ENCODE data around the gene ZNF8. TPM values are rescaled to one million over a fixed set of nuclear protein-coding genes. Genes with fewer than 3 reads are reported as not detected.

ZNF8 gene
- total and polyA plus RNA-seq, 2 of the 4 experiments (the other 2 are of a cell fraction), result 2.1 to 3.9 TPM

- no peak overlapping the region for H2BK5ac ChIP-seq (ENCODE audit: low read depth, low read length, poor library complexity, severe bottlenecking)
- no peak overlapping the region for H3K4ac ChIP-seq (ENCODE audit: low read depth, low read length)
- no peak overlapping the region for H4K8ac ChIP-seq (ENCODE audit: low read depth in 2 of 2, low read length in 2 of 2)
- DNase-seq (no peak), ATAC-seq (ENCODE audit: low read depth) (no peak)
- no peaks in the 10 kb centered on the region for H3K4me1 ChIP-seq (ENCODE audit: control insufficient read depth, insufficient read depth, low read length)
- no peak overlapping the region for H3K56ac ChIP-seq (ENCODE audit: extremely low read depth, insufficient read depth, low read length)
- no peak overlapping the region for H3K4me3 ChIP-seq (ENCODE audit: insufficient read depth, low read depth, low read length)
- no peak overlapping the region for H3K14ac ChIP-seq (replicated peaks; ENCODE audit: low read depth, low read length)
- H3K9me3 ChIP-seq (ENCODE audit: control insufficient read depth, insufficient read depth, low read length), result peaks cover 89% of the 10 kb centered on the region
- H2AFZ ChIP-seq (replicated peaks; ENCODE audit: low read length, poor library complexity), result no peak overlapping the region
- in situ Hi-C loops (cut with MboI; ENCODE audit: low sequenced_read_pairs), result no loop called here
- ChIA-PET CTCF (no interaction called here), POLR2A (ENCODE audit: unreplicated experiment) (no interaction called here)
- H2AK9ac ChIP-seq (replicated peaks; ENCODE audit: low read depth, low read length, poor library complexity), result no peak overlapping the region
- no peak overlapping the region for H4K91ac ChIP-seq (ENCODE audit: insufficient read depth, low read depth, low read length)
- H3K27me3 ChIP-seq (ENCODE audit: control insufficient read depth, insufficient read depth, low read length), result no peaks in the 10 kb centered on the region
- TF ChIP-seq USF2 (IDR thresholded peaks at IDR 0.05; ENCODE audit: low read depth, low read length) (no peak), CTCF (conservative IDR thresholded peaks at IDR 0.05; ENCODE audit: low read depth, low read length) (no peak), POLR2A (IDR thresholded peaks at IDR 0.05; ENCODE audit: low read depth, low read length) (no peak), MXI1 (IDR thresholded peaks at IDR 0.05; ENCODE audit: borderline replicate concordance, low read depth, low read length) (no peak), RFX5 (IDR thresholded peaks at IDR 0.05; ENCODE audit: low read depth, low read length) (no peak), MAFK (IDR thresholded peaks at IDR 0.05; ENCODE audit: low read depth, low read length) (no peak), BHLHE40 (IDR thresholded peaks at IDR 0.05; ENCODE audit: low read depth, low read length) (no peak), FOS (IDR thresholded peaks at IDR 0.05; ENCODE audit: low read depth, low read length) (no peak), SMC3 (IDR thresholded peaks at IDR 0.05; ENCODE audit: low read depth, low read length) (no peak)
- peaks cover 68% of the 10 kb centered on the region for H3K36me3 ChIP-seq (ENCODE audit: control insufficient read depth, insufficient read depth, low read length)
- intact Hi-C loops (cut with micrococcal nuclease), result no loop called here
- H2BK120ac ChIP-seq (ENCODE audit: low read depth, low read length), result no peak overlapping the region
- no TSS peak for BruUV-seq (replicated peaks)
- H3K23ac ChIP-seq (ENCODE audit: low read depth, low read length), result no peak overlapping the region
- WGBS, 2 experiments (ENCODE audit: extremely low coverage in 2 of 2, insufficient read length in 1 of 2), result 93 to 100% methylated on average over 1 to 2 of the region's 2 CpGs
- no peaks in the 10 kb centered on the region for H4K20me1 ChIP-seq (ENCODE audit: insufficient read depth, low read length)
- H2AK5ac ChIP-seq (ENCODE audit: low read depth, low read length), result no peak overlapping the region
- no peaks in the 10 kb centered on the region for H3K9me1 ChIP-seq (ENCODE audit: insufficient read depth, low read length)
- H3K79me1 ChIP-seq (ENCODE audit: low read depth in 1 of 2, low read length in 2 of 2), result peaks cover 0 to 3% of the 10 kb centered on the region in 2 experiments; a peak in 1 of 4 replicates
- dilution Hi-C loops (cut with HindIII; ENCODE audit: low sequenced_read_pairs, unreplicated experiment), result no loop called here
- no peak overlapping the region for H2BK15ac ChIP-seq (ENCODE audit: low read depth, low read length)
- no peak overlapping the region for H4K5ac ChIP-seq (ENCODE audit: low read depth, low read length)
- H3K27ac ChIP-seq (ENCODE audit: insufficient read depth, low read length), result no peak overlapping the region
- H3K9ac ChIP-seq (ENCODE audit: low read depth, low read length), result no peak overlapping the region
- H3K4me2 ChIP-seq (ENCODE audit: low read depth, low read length), result no peak overlapping the region
- H3K18ac ChIP-seq (ENCODE audit: low read depth, low read length), result no peak overlapping the region
- no peak overlapping the region for H2BK20ac ChIP-seq (ENCODE audit: low read depth, low read length)
Measured at GRCh38 chr19:58252102-58252685, 26.6 kb upstream of the ZNF8 start.
